Measurements from ENCODE around the gene C16orf92.
A peak's percentile ranks its signal among the peaks of the same experiment; 100 is the strongest.

The C16orf92 gene

GRCh38 chr16:29989111-29989858 is 33.7 kb upstream of the C16orf92 start:
- no peak for DNase-seq

DNA sequence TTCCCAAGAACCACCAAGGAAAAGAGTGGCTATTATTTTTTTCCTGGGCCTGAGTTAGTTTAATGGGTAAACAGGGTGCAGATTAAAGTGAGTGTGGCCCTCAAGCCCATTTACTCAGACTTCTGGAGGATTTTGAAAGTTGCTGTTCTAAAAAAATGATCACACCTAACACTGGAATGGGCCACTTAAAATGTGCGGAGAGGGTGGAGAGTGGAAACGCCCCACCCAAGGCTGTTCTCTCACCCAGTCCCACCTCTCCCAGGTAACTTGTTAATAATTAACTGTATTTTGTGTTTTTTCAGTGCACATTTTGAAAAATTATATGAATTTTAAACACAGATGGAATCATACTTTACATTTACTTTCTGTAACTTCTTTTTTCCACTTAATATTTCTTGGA is 33.0 kb upstream of the C16orf92 start:
- no peak for DNase-seq

- DNase-seq = no peak
These were observed 32.0 kb upstream of the C16orf92 start for GRCh38 chr16:29990883-29991570.

- no peak for DNase-seq
These were observed 31.5 kb upstream of the C16orf92 start for GRCh38 chr16:29991571-29991904.

DNA sequence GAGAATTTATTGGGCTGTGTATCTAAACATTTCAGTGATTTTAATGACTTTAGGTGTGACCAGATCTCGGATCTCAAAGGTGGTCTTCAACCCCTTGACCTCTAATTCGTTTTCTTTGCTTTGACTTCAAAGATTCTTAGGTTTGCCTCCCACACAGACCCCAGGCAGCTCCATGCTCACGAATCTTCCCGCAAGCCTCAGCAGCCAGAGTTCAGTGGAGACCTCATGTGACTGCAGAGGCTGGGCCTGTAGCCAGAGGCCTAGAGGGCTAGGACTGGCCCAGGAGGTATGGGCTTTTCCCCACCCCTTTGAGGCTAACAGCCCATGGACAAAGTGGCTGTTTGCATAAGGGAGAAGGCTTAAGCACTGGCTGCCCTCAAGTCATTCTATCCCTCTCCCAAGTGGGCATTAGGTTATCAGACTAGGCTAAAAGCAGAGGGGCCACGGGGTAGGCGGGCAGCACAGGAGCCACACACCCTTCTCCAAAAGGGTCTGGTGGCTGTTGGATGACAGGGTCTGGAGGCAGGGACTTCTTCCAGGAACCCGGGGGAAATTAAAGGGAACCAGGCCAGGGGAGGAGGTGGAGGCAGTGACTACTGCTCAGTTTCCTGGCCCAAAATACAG is 30.5 kb upstream of the C16orf92 start:
- DNase-seq = peak; percentile 37

DNA sequence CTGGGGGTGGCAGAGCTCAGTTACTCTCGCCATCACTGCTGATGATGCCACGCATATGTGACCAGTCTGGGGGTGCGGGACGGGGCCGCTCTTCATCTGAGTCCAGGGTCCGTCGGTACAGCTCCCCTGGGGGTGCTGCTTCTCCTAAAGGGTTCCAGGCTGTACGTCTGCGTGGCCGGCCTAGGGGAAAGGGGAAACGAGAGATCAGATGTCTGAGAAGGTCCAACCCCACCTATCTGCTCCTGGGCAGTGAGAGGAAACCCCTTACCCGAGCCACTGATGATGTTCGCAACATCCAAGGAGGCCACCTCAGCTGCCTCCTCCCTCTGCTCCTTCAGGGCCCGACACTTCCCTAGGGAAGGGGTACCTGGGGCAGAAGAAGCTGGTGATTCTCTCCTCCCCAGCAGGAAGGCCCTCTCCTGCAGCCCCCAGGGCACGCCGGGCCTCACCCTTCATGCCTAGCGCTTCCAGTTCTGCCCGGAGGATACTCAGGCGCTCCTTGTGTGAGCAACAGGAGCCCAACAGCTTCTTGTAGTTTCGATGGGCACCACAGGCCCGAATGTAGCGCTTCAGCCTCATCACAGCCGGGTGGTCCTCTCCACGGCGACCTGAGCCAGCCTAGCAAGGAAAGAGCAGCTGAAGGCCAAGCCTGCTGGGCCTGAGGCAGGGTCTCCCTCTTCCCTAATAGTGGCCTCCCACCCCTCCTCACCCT is 29.7 kb upstream of the C16orf92 start:
- no peak for DNase-seq

- peak; percentile 36 for DNase-seq
These were observed 28.9 kb upstream of the C16orf92 start for GRCh38 chr16:29993903-29994599.

DNA sequence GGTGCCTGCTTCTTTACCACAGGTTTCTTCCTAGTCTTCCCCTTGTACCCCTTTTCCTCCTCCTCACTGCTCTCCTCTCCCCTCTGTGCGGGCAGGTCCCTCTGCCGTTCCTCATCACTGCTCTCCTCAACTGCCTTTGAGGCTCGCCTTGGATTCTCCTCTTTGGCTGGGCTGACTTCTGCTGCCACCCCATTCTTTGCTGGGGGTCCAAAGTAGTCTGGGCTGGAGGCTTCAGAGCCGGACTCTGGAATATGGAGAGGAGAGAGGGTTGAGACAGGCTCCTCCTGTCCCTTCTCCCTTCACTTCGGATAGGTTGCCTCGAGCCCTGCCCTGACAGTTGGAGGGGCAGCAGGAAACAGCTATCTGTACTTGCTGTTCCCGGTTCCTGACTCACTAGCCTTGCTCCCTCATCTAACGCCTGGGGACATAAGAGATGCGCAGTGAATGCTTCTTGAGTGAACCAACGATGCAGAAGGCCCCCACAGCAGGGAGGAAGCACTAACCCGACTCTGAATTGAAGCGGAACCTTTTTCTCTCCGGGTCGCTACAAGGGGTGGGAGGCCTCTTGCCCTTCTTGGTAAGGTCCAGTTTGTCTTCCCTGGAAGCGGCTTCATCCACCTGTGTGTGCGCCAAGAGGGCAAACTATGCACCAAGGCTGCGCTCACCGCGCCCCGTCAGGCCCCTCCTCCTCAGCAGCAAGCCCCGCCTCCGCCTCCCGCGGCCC is 28.2 kb upstream of the C16orf92 start:
- peak; percentile 81 for DNase-seq

GRCh38 chr16:29995324-29995910 is 27.6 kb upstream of the C16orf92 start, which contains the start of gene HIRIP3:
Gene HIRIP3 (minus strand): TSS chr16:29995617. CDS start chr16:29995605, 12 bp downstream.
- peak; percentile 95 for DNase-seq

DNA sequence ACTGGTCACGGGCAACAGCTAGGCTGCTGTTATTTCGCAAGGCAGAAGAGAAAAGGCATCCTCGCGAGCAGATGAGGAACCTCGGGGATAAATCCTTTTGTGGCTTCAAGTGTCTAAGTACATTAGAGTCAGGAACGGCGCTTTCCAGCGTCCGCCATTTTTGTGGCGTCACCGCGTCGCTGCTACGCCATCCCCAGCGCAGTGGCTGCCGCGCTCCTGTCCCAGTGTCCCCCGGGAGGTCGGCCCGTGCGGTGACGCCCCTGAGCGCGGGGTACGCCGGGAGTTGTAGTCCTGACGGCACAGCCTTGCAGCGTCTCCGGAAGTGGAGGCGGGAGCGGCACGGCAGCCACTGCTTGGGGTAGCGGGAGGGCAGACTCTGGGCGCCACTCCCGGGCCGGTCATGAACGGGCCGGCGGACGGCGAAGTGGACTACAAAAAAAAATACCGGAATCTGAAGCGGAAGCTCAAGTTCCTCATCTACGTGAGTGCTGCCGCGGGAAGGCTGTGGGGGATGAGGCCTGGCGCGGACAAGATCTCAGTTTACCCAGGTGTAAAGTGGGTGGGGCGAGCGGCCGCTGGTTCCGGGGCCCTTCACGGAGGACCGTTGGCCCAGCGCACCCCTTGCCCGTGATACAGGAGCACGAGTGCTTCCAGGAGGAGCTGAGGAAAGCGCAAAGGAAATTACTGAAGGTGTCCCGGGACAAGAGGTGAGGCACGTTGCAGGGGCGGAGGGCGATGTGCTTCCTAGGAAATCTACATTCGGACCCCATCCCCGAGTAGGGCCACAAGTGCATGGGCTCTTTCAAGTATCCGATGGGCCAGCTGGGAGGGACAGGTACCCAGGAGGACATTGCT is 26.9 kb upstream of the C16orf92 start, which contains the start of gene INO80E:
Gene INO80E (plus strand): TSS at position 331 of the 855 bp plus-strand sequence. CDS start 70 bp downstream, at position 401.
- peak; percentile 99 for DNase-seq

GRCh38 chr16:29996766-29997250 is 26.2 kb upstream of the C16orf92 start:
- DNase-seq = no peak

GRCh38 chr16:29999605-30000004 is 23.4 kb upstream of the C16orf92 start:
- DNase-seq = no peak

DNA sequence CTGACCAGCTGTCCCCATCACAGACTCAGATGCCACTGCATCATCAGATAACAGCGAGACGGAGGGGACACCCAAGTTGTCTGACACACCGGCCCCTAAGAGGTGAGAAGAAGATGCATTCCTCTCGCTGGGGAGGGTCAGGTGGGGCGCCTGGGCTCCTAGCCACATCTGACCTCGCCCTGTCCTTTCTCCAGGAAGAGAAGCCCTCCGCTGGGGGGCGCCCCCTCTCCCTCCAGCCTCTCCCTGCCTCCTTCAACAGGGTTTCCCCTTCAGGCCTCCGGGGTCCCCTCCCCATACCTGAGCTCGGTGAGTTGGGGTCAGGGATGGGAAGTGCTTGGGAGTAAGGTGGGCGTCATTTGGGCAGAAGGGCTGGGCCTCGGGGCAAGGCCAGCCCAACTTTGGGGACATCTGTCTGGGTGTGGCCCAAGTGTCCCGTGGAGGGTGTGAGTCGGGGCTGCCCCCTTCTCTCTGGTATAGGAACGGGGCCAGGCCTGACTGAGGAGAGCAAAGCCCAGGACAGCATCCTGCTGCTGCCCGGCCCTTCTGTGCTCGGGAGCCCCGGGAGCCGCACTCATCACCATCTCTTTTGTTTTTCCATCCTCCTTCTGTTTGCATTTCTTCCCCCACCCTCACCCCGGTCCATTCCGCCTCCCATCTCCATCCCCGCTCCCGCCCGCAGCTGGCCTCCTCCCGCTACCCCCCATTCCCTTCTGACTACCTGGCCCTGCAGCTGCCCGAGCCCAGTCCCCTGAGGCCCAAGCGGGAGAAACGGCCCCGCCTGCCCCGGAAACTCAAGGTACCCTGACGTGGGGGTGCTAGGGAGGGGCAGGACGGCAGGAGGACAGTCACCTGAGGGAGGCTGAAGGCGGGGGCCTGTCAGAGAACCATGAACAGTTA is 22.0 kb upstream of the C16orf92 start:
- no peak for DNase-seq

- DNase-seq = no peak
These were observed 20.2 kb upstream of the C16orf92 start for GRCh38 chr16:30002614-30003346.

DNA sequence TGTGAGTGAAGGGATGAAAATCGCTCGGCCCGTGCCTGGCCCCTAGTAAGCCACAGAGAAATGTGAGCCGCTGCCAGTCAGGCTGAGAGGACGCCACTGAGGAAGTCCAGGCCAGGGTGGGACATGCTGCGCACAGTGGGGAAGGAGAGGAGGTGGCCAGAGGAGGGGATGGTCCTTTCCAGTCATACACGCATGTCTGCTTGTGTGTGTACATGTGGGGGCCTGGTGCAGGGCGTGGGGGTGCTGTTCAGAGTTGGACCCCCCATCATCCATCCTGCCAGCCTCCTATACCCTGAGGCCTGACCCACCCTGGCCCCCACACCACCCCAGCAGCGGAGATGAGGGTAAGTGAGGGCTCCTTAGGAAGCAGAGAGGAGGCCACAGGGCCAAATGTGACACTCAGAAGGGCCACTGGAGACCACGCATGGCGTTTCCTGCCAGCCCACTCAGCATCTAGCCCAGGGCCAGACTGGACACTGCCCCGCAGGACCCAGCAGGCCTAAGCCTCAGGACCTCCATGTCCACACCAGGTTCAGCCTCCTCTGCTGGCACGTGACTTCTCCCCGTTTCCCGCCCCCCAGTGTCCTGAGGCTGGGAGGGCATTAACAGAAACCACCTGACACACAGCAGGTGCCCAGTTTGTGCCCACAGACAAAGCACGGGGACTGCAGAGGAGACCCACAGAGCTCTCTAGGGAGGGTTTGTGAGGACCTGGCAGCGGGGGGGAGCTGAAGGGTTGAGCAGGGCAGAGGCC is 19.2 kb upstream of the C16orf92 start:
- DNase-seq = no peak

DNA sequence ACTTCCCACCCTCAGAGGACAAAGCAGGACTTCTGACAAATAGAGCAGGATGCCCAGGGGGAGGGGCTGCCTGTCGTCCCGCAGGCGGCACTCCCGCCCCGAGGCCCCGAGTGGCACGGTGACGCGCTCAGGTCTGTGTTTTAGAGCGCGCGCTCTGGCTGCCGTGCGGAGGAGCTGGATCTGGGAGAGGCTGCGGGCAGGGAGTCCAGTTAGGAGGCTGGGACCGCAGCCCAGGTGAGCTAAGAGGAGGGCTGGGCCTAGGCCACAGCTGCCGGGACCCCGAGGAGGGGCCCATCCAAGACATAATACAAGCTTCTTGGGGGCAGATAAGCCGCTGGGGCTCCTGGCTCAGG is 18.6 kb upstream of the C16orf92 start:
- DNase-seq = no peak

GRCh38 chr16:30004811-30005242 is 18.2 kb upstream of the C16orf92 start:
- DNase-seq = no peak

Data from OCI-M1 (cell line).